Stimulated activated CD4-positive, alpha-beta T cell treated with anti-CD3 and anti-CD28 coated beads, Interleukin-1b, Interleukin-23, amount 100 ng/mL, for 24 hours (primary cell): ENCODE results near the gene SESN1.

ENCODE experiments used
- DNase-seq, 4 experiments: peaks; one replicate each; pipeline ENCODE4 v3.0.0-alpha.2; 2020; ENCODE audit warnings: low read depth in 4 of 4, low spot score in 1 of 4

Gene SESN1

DNA sequence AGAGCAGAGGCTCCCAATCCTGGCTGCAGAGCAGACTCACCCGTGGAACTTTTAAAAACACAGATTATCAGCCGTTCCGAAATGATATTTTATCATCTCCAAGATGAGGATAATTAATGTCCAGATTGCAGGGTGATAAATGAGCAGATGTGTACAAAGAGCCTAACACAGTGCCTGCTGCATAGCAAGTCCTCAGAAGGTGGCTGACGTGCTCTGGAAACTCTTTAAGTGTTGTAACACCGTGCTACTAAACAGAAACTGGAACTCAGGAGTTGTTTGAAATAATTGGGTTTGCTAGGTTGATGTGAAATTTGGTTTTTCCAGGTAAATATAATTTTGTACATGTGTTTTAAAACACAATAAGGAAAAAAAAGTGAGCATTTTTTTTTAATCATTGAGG is 128.4 kb downstream of the SESN1 start:
- DNase-seq = no peak

DNA sequence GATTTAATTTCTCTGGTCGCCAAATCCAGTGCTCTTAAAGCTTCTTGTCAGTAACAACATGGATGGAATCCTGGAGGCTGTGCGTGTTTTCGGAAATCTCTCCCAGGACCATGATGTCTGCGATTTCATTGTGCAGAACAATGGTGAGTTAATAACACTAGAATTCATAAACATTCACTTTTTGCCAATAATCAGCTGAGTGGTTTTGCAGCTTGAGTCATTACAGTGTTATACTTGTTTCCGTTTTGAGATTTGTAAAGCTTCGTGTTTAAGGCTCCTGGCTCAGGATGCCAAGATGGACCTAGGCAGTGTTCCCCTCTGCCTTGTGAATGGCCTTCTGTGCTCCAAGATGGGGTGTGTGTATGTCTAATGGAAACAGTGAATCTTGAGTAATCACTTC is 132.7 kb downstream of the SESN1 start:
- no peak for DNase-seq

DNA sequence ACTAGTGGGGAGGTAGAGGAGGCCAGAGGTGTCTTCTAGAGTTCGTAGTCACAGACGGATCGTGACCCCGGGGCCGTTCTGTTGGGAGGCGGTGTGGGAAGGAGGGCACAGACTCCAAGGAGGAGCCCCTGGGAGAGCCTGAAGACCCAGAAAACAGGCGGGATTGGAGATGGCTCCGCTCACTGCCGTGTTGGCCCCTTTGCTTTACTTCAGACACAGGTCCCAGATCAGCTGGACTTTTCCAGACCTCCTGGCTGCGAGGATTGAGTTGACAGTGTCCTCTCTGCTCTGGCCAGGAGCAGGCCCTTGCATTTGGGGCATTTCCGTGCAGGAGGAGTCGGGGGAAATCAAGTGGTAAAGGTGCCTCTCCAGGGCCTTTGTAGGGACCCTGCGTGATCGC is 133.6 kb downstream of the SESN1 start:
- no peak for DNase-seq

DNA sequence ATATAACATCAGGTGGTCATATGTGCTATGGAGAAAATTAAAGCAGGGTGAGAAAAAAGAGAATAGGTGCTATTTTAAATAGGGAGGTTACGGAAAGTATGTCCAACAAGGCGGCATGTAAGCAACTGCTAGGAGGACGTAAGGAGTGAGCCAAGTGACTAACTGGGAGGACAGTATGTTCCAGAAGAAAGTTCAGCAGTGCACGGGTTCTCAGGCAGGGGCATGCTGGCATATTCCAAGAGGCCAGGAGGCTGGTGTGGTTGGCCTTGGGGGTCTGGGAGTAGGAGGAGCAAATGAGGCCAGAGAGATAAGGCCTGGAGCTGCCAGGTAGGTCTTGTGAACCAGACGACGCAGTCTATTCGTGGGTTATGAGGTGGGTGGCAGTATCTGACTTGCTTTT is 134.0 kb downstream of the SESN1 start:
- DNase-seq = no peak

DNA sequence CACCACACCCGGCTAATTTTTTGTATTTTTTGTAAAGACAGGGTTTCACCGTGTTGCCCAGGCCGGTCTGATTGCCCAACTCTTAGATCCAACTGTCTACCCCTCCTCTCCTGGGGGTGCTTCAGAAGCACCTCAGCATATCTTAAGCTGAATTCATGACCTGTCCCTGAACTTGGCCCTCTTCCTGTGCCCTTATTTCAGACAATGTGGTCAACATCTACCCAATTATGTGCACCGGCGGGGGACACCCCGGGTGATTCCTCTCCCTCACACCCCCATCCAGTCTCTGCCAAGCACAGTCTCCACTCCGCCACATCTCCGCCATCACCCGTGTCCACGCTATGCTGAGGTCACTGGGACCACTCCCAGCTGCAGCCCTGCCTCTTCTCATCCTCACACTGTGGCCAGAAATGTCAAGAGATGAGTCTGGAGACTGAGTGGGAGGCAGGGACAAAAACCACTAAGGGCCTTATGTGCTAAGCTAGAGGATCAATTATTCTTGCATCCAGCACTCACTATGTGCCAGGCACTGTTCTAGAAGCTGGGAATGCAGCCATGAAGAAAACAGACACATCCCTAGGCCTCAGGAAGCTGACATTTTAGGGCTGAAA is 134.6 kb downstream of the SESN1 start:
- DNase-seq = no peak

DNA sequence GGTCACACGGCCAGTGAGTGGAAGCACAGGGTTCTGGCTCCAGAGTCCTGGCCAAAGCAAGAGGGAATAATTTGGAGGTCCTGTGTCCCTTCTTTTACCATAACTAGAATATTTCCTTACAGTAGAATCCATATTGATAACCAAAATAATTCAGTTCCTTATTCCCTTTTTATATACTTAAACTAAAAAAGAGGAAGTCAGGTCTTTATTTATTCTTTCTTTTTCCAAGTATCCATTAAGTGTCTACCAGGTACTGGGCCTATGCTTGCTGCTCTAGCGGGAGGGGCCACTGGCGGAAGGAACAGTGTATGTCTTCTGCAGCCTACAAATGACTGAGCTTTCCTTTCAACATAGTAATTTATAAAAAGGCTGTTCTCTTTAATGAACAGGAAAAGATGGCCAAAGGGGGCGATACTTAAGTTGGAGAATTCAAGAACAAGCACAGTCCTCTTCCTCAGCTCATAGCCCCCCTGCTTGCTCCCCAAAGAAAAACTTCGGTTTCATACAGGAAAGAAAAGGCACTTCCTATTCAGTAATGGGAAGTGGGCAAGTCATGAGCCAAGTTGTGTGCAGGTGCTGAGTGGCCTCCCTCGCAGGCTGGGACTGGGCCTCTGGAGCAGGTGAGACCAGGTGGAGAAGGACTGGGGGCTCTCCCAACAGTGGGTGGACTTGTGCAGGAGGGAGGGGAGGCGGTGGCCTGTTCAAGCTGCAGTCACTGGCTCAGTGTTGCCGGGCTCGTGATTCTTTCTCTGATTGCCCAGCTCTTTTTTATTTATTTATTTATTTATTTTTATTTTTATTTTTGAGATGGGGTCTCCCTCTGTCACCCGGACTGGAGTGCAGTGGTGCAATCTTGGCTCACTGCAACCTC is 135.5 kb downstream of the SESN1 start:
- no peak for DNase-seq

DNA sequence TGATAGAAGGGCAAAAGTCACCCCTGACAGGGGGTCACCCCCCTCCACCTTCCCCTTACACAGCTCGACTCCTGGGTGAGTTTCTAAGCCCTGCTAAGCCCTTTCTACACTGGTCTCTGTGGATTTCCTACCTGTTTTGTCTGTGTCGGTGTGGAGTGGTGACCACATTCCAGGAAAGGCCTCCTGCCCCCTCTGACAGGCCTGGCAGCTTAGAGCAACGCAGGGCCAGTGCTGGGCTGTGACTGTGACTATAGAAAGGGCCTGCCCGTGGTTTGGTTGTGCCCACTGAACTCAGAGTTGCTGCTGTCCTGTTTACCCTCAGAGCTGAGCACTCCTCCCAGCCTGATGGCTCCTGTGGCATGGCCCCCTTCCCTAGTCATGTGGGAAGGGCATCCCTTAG is 137.4 kb downstream of the SESN1 start:
- no peak for DNase-seq

DNA sequence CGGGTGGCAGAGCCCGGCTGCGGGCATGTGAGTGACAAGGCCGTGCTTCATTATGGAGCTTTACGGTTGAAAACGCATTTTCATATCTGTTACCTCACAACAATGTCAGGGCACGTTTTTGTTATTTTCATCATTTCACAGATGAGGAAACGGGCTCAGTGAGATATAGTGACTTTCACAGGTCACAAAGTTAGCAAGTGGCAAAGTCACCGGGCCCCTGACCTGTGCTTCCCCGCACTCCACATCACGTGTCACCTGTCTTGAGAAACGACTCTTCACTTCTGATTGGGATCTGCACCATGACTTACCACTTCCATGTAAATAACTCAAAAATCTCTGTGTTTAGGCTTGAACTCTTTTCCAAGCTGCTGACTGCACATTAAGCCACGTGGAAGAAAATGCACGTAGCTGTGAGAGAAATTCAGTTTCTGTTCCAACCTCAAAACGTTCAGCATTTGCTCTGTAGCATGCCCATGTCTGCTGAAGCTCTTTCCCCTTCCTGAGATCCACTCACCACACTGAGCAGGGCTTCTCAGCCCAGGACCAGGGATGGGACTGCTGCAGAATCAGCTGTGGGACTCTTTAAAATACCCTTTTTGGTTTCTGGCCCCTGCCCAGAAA is 139.2 kb downstream of the SESN1 start:
- DNase-seq = no peak

DNA sequence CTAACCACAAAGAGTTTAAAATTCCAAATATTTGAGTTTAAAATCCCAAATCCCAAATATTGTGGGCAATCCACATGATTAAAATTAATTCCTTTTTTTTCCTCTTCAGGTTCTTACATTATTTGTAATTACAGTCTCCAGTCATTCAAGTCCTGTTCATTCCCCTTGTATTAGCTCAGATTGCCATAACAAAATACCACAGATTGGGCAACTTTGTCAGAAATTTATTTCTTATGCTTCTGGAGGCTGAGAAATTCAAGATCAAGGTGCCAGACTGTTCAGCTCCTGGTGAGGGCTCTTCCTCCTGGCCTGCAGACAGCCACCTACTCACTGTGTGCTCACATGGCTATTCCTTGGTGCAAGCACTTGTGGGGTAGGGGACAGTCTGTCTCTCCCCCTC is 141.0 kb downstream of the SESN1 start:
- no peak for DNase-seq

DNA sequence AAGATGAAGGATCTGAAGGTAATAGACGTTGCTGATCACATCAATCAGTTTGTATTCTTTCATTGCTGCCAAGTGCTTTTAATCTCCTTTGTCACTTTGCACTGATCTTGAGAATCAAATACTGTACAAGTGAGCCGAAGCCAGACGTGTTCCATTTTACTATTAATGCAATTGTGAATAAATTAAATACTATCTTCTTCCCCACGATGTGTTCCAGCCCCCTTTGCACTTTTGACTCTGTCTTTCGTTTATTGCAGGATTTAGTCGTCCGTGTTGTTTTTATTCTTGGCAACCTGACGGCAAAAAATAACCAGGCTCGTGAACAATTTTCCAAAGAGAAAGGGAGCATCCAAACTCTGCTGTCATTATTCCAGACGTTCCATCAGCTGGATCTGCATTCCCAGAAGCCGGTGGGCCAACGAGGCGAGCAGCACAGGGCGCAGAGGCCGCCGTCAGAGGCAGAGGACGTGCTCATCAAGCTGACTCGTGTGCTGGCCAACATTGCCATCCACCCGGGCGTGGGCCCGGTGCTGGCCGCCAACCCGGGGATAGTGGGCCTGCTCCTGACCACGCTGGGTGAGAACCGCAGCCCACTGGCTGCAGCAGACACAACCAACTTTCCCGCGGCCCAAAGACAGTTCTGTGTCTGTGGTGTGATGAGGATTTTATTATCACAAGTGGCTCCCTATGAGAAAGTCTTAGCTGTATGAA is 141.7 kb downstream of the SESN1 start:
- DNase-seq = no peak

DNA sequence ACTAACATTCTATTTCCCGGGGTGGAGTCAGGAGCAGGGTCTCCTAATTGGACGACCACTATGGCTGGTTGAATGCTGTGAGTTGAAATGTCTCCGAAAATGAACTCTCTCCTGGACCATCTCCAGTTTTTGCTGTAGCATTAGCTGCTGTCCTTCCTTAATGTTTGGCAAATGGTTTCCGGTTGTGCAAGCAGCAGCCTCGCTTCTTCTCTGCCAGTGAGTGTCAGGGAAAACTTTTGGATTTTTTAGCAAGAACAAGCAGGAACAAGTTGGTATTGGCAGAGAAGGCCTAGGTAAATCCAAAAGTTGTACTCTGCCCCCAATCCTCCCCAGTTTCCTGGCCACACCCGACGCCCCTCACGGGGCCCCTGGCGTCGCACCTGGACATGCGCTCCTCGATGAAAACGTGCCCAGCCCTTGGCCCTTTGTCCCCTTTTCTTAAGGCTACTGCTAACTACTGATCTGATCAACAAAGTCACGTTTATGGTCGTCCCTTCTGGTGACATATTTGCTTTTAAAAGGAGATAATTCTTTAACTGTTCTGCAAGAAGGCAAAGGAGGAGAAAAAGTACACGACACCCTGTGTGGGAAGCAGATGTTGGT is 143.2 kb downstream of the SESN1 start:
- no peak for DNase-seq

DNA sequence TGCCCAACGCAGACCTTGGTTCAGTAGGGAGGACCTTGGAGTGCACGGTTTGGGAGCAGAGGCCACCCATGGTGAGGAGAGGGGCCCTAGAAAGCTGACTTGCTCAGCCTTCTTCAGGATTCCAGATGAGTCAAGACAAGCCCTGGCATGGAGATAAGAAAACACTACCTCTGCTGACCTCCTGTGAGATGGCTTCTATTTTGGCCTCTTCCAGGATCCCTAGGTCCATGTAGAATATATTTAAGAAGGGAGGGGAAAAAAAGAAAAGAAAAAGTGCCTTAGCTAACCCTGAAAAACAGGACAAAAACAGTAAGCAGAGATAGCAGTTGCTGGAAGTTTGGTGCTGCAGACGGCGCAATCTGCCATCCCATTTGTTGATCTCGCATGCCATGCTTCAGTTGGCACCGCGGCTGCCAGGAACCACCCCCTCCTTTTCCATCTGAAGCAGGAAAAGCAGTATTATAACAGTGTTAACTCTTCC is 146.4 kb downstream of the SESN1 start:
- no peak for DNase-seq

DNA sequence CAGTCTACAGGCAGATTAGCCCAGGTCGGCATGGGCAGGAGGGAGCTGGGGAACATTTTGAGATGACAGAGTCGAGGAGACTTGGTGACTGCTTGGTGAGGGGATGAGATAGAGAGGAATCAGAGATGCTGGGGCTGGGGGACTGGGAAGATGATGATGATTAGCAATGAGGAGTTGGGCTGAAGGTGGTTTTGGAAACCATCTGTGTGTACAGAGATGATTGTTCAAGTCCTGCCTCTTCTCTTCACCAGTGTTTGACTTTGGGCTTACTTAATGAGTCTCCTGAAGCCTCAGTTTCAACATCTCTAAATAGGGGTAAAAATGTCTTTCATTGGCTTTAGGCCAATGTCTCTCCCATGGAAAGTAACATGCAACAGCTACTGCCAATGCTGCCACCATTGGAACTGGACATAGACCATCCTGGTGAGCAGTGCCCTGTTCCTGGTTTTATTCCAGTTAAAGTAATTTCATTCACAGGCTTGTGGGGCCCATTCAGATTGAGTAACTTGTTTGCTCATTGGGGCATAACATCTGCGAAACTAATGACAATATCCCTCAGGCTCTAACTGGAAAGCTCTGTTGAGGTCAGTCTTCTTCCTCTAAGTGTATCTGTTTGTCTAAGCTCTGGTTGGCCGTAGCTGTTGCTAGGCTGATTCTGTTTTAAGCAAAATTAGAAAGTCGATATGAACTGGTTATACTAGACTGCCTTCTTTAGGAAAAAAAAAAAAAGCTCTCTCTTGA is 147.4 kb downstream of the SESN1 start:
- no peak for DNase-seq

DNA sequence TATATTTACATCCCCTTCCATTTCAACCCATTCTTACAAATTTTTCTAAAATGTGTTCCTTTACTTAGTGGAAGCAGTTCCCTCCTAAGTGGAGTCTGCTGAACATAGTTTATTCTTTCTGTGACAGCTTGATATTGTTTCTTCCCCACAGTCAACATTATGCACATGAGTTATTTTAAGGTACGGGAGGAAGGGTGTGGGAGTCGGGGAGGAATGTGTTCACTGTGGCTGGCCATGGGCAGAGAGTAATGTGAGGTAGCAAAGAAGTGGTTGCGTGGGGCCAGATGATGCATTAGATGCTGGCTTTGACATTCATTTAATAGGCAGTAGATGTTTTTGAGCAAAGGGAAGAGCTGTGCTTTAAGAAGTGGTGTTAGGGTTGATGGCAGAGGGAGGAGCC is 148.0 kb downstream of the SESN1 start:
- DNase-seq = no peak

DNA sequence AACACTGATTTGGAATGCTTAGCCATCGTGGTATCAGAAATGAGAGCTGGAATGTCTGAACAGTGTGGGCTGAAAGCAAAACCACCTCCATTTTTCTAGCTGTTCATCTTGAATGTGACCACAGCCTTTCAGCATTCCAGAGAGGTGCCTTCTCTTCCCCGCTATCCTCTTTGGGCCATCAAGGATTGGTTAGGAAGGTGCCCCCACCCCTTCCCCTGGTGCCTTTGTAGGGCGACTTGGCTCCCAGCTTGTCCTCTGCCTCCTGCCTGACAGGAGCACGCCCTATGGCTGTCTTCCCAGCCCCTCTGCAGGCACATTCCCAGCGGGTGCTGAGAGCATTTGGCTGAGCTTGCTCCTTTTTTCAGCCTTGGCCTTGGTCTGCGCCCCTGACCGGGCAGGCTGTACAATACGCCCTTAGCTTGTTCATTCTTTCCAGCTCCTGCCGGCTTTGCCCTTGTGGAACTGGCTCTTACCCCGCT is 148.9 kb downstream of the SESN1 start:
- no peak for DNase-seq

DNA sequence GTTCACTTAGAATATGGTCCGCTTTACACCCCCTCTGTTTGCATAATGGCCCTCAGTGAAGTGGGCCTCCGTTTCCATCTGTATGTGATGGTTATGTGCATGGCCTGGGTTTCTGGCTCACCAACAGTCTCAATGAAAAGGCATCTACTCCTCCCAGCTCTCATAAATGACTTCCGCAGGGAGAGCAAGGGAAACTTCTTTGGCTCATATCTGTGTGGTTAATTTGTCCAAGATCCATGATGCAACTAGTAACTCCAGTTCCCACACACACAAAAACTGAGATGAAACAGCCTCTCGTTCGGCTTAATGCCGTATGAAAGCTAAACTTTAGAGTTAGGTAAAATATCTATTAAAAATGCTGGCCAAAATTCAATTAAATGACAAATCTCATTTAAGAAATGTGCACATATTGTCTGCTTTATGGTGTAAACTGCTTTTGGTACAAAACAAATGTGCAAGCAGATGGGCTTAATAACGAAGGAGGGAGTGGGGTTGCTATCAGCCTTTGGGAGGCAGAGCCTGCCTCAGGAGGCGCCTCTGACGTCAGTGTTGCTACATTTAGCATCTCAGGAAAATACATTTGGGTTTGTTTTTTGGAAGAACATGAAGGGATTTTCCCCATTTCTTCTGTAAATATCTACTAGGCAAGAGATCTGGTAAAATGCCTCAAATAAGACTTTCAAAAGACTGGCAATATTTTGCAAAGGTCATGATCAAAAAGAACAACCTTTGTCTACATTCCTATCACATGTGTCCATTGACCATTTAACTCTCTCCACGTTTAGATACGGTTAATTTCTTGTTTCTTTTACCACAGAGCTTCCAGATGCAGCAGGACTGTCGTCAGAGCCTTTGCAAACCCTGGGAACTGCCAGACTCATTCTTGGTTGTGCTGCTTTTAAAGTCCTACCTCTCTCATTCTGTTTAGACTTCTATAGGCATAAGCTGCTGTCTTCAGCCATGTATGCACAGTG is 149.7 kb downstream of the SESN1 start:
- DNase-seq = no peak

DNA sequence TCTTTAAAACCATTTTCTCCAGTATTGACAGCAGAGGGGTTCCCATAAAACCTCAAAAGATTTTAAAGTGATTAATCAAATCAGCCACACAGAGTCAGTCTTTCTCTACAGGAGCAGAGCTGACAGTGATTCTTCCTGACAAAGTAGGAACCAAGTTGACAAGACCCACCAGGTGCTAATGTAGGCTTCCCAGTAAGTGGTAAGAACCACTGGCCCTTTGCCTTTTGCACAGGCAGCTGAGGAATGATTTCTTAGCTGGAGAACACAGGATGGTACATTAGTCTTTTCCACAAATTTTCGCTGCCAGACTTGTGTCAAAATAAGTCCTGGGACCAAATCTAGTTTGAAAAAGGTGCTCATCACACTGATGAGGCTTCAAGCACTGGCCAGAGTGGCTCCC is 150.6 kb downstream of the SESN1 start:
- DNase-seq = no peak

DNA sequence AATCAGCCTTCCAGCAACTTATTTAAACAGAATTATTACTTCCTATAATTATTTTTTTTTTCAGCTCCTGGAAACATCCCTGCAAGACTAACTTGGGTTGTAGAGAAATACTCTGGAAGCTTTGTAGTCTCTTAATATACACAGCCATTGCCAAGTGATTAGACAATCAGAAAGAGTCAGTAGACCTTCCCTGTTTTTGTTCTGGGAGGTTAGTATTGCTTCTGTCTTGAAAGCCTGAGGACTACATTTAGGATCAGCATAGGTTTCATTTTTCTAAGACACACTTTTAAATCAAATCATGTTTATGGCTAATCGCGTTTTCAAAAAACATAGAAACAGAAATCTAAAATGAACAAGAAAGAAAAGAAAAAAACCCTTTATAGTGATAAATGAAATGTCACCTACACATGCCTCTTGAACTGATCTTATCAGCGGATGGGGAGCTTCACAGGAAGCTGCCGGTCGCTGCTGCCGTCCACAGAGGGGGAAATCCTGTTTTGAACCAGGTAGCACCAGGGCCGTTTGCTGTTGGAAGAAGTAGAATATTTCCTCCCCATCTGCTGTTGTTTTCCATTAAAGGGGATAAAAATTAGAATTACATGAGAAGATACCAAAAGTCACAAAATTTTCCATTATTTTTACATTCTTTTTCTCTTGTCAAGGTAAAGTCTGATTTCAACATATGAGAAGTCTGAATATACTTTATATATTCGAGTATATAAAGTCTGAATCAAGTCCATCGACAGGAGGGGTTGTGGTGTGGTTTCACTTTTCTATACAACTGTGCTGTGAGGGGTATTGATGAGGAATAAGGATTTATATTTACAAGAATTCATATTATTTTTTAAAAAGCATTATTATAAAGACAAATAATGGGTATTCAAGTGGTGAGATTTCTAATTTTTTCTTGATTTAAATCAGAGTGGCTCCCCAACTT is 151.8 kb downstream of the SESN1 start:
- peak in 2 of 4 experiments; percentile 15 to 23 for DNase-seq
